NCI-H2107 treated with DMSO at 0.1 percent for 48 hours (cell line): ENCODE results near the gene PWP2.
"Not testable (repeated sequence)": the region's sequence is repeated elsewhere in the genome, so short reads cannot be mapped to it uniquely, and the experiment has no call there.

ENCODE experiments used
- DNase-seq: peaks from one replicate; lab custom pipeline; 2025; ENCODE audit not compliant: unreplicated experiment; lab: John Stamatoyannopoulos, UW

The PWP2 gene

GRCh38 chr21:44127827-44128226 lies 20.6 kb downstream of the PWP2 start:
- not testable (repeated sequence) for DNase-seq

GRCh38 chr21:44133715-44134057 lies 26.5 kb downstream of the PWP2 start:
- not testable (repeated sequence) for DNase-seq

GRCh38 chr21:44134732-44135131 lies 27.5 kb downstream of the PWP2 start:
- DNase-seq = not testable (repeated sequence)

GRCh38 chr21:44138039-44138438 lies 30.8 kb downstream of the PWP2 start:
- not testable (repeated sequence) for DNase-seq

- not testable (repeated sequence) for DNase-seq
Measured at GRCh38 chr21:44139787-44140551, 32.8 kb downstream of the PWP2 start.

- DNase-seq = not testable (repeated sequence)
Measured at GRCh38 chr21:44140552-44140932, 33.3 kb downstream of the PWP2 start.

GRCh38 chr21:44142470-44142869 lies 35.3 kb downstream of the PWP2 start:
- not testable (repeated sequence) for DNase-seq

- not testable (repeated sequence) for DNase-seq
Measured at GRCh38 chr21:44143380-44143779, 36.2 kb downstream of the PWP2 start.

GRCh38 chr21:44143996-44144395 lies 36.8 kb downstream of the PWP2 start:
- not testable (repeated sequence) for DNase-seq

- DNase-seq = not testable (repeated sequence)
Measured at GRCh38 chr21:44144784-44145602, 37.8 kb downstream of the PWP2 start.

GRCh38 chr21:44145616-44146015 lies 38.4 kb downstream of the PWP2 start:
- not testable (repeated sequence) for DNase-seq

GRCh38 chr21:44147108-44147507 lies 39.9 kb downstream of the PWP2 start:
- DNase-seq = not testable (repeated sequence)

- DNase-seq = not testable (repeated sequence)
Measured at GRCh38 chr21:44150255-44150654, 43.1 kb downstream of the PWP2 start.

GRCh38 chr21:44153214-44153888 lies 46.2 kb downstream of the PWP2 start:
- not testable (repeated sequence) for DNase-seq

- not testable (repeated sequence) for DNase-seq
Measured at GRCh38 chr21:44153889-44154228, 46.7 kb downstream of the PWP2 start.

GRCh38 chr21:44154816-44155230 lies 47.6 kb downstream of the PWP2 start:
- not testable (repeated sequence) for DNase-seq

- not testable (repeated sequence) for DNase-seq
Measured at GRCh38 chr21:44155231-44155993, 48.2 kb downstream of the PWP2 start.

- not testable (repeated sequence) for DNase-seq
Measured at GRCh38 chr21:44155994-44156380, 48.8 kb downstream of the PWP2 start.

- not testable (repeated sequence) for DNase-seq
Measured at GRCh38 chr21:44157439-44158081, 50.4 kb downstream of the PWP2 start.

GRCh38 chr21:44158082-44158468 lies 50.9 kb downstream of the PWP2 start:
- not testable (repeated sequence) for DNase-seq
